GM23338 (cell line): ENCODE measurements around the gene ACTR8. TPM values are rescaled to one million over a fixed set of nuclear protein-coding genes. Genes with fewer than 3 reads are reported as not detected.

Experiments
- ATAC-seq: fragments of 200-7000 bp; cut with Tn5 transposase; 3 replicates; pipeline ENCODE4 v1.9.1; 2020
- DNase-seq: peaks from one replicate; pipeline ENCODE4 v3.0.0-alpha.2; 2015; ENCODE audit warnings: low spot score
- H2AFZ ChIP-seq: fragments of 200-600 bp; sonication (generic); 2 replicates; pipeline ENCODE4 v1.8.0; 2016; ENCODE audit warnings: antibody characterized with exemption, mild to moderate bottlenecking, moderate library complexity
- H3F3A ChIP-seq: fragments of 200-600 bp; sonication (generic); replicated peaks from 2 replicates; pipeline ENCODE4 v1.8.0; 2017; ENCODE audit warnings: antibody characterized with exemption, mixed run types, low read depth
- H3K27ac ChIP-seq: fragments of 200-600 bp; sonication (generic); 2 replicates; pipeline ENCODE4 v1.6.1; 2016; ENCODE audit warnings: low read depth
- H3K27me3 ChIP-seq: fragments of 200-600 bp; sonication (generic); 2 replicates; pipeline ENCODE4 v1.8.0; 2016; ENCODE audit warnings: mild to moderate bottlenecking, mixed run types, moderate library complexity; ENCODE audit not compliant: insufficient read depth
- H3K36me3 ChIP-seq: fragments of 200-600 bp; sonication (generic); 2 replicates; pipeline ENCODE4 v1.8.0; 2016; ENCODE audit warnings: mild to moderate bottlenecking; ENCODE audit not compliant: insufficient read depth
- H3K4me1 ChIP-seq: fragments of 200-600 bp; sonication (generic); 2 replicates; pipeline ENCODE4 v1.8.0; 2016; ENCODE audit warnings: mild to moderate bottlenecking, moderate library complexity; ENCODE audit not compliant: insufficient read depth
- H3K4me2 ChIP-seq: fragments of 200-600 bp; sonication (generic); 2 replicates; pipeline ENCODE4 v1.7.1; 2017; ENCODE audit warnings: mixed run types
- H3K4me3 ChIP-seq: fragments of 200-600 bp; sonication (generic); 2 replicates; pipeline ENCODE4 v1.6.1; 2016; ENCODE audit warnings: mixed run types
- H3K79me2 ChIP-seq: fragments of 200-600 bp; sonication (generic); replicated peaks from 2 replicates; pipeline ENCODE4 v1.8.0; 2017; ENCODE audit warnings: mild to moderate bottlenecking; ENCODE audit not compliant: insufficient read depth
- H3K9me2 ChIP-seq: fragments of 200-600 bp; sonication (generic); 2 replicates; pipeline ENCODE4 v1.8.0; 2017; ENCODE audit not compliant: insufficient read depth
- H4K20me1 ChIP-seq: fragments of 200-600 bp; sonication (generic); replicated peaks from 2 replicates; pipeline ENCODE4 v1.8.0; 2017; ENCODE audit warnings: mild to moderate bottlenecking; ENCODE audit not compliant: insufficient read depth
- H3K27ac Mint-ChIP-seq: 2 replicates; pipeline ENCODE4 v1.8.0; 2020; ENCODE audit warnings: inconsistent platforms, mild to moderate bottlenecking, moderate library complexity, mixed read lengths
- H3K27me3 Mint-ChIP-seq: 3 replicates; pipeline ENCODE4 v1.8.0; 2022; ENCODE audit warnings: low read depth, mild to moderate bottlenecking, moderate library complexity, mixed read lengths, inconsistent platforms; ENCODE audit not compliant: insufficient read depth, poor library complexity
- H3K36me3 Mint-ChIP-seq: 3 replicates; pipeline ENCODE4 v1.8.0; 2021; ENCODE audit warnings: low read depth, mild to moderate bottlenecking, inconsistent platforms, moderate library complexity, mixed read lengths
- H3K4me1 Mint-ChIP-seq: 3 replicates; pipeline ENCODE4 v1.8.0; 2020; ENCODE audit warnings: mild to moderate bottlenecking, inconsistent platforms, mixed read lengths
- H3K4me3 Mint-ChIP-seq: 3 replicates; pipeline ENCODE4 v1.8.0; 2021; ENCODE audit warnings: moderate library complexity, mild to moderate bottlenecking, inconsistent platforms, mixed read lengths
- H3K9me3 Mint-ChIP-seq: 3 replicates; pipeline ENCODE4 v1.8.0; 2020; ENCODE audit warnings: moderate library complexity, mild to moderate bottlenecking, inconsistent platforms, mixed read lengths
- CREB1 ChIP-seq: fragments of 250-450 bp; sonication (Bioruptor Pico); IDR thresholded peaks from 2 replicates; pipeline ENCODE4 v1.5.0; 2020; ENCODE audit warnings: low read depth, mild to moderate bottlenecking, moderate library complexity
- EZH2 ChIP-seq: fragments of 200-600 bp; sonication (generic); IDR thresholded peaks from one replicate; pipeline ENCODE4 v1.8.0; 2017; ENCODE audit warnings: antibody characterized with exemption, mild to moderate bottlenecking, low read depth; ENCODE audit not compliant: unreplicated experiment
- EZH2phosphoT487 ChIP-seq: fragments of 200-600 bp; sonication (generic); IDR thresholded peaks from one replicate; pipeline ENCODE4 v1.8.1; 2018; ENCODE audit warnings: antibody characterized with exemption; ENCODE audit not compliant: unreplicated experiment
- JUNB ChIP-seq: IDR thresholded peaks from one replicate; pipeline ENCODE4 v1.6.1; 2016; ENCODE audit warnings: antibody characterized with exemption; ENCODE audit not compliant: unreplicated experiment
- NANOG ChIP-seq: IDR thresholded peaks from 2 replicates; pipeline ENCODE4 v1.6.1; 2016; ENCODE audit warnings: antibody characterized with exemption, borderline replicate concordance
- POLR2AphosphoS5 ChIP-seq: IDR thresholded peaks from 2 replicates; pipeline ENCODE4 v1.6.1; 2016; ENCODE audit warnings: antibody characterized with exemption, low read depth
- STAT1 ChIP-seq: IDR thresholded peaks from one replicate; pipeline ENCODE4 v1.6.1; 2016; ENCODE audit warnings: antibody characterized with exemption; ENCODE audit not compliant: unreplicated experiment
- ZNF114 ChIP-seq: fragments of 250-450 bp; sonication (Bioruptor Pico); IDR thresholded peaks from 2 replicates; pipeline ENCODE4 v1.5.0; 2020; ENCODE audit warnings: mild to moderate bottlenecking, moderate library complexity
- ZNF331 ChIP-seq: fragments of 250-450 bp; sonication (Bioruptor Pico); IDR thresholded peaks from 2 replicates; pipeline ENCODE4 v1.5.0; 2020; ENCODE audit warnings: low read depth, mild to moderate bottlenecking, moderate library complexity
- polyA plus RNA-seq: library from polyadenylated mRNA; unstranded; fragments of >200 nt; fragmentation: Nextera tagmentation; extraction: Ambion mirVana; gene quantifications from 2 replicates; pipeline ENCODE4 v1.2.1, GENCODE V29; 2016
- total RNA-seq: library from RNA; depleted of rRNA; stranded (reverse); fragments of >200 nt; shearing (Covaris generic); gene quantifications from 2 replicates; pipeline ENCODE4 v1.2.3, GENCODE V29; 2014
- TF ChIP-seq, protein P1 (sequence below), 2 experiments: fragments of 200-600 bp in 1 of 2; sonication (generic) in 1 of 2; conservative IDR thresholded peaks; 2 replicates each; pipeline versions ENCODE4 v1.5.1 to v1.6.1; 2016 to 2017; ENCODE audit warnings: antibody characterized with exemption in 2 of 2, low read depth in 2 of 2, mild to moderate bottlenecking in 2 of 2, moderate library complexity in 1 of 2
- TF ChIP-seq, protein P2 (sequence below): IDR thresholded peaks from one replicate; pipeline ENCODE4 v1.6.1; 2018; ENCODE audit warnings: antibody characterized with exemption; ENCODE audit not compliant: unreplicated experiment
- TF ChIP-seq, protein P3 (sequence below): IDR thresholded peaks from 2 replicates; pipeline ENCODE4 v1.6.1; 2016; ENCODE audit warnings: antibody characterized with exemption
- TF ChIP-seq, protein P4 (sequence below): fragments of 250-450 bp; sonication (Bioruptor Pico); IDR thresholded peaks from 2 replicates; pipeline ENCODE4 v1.5.0; 2020; ENCODE audit warnings: mild to moderate bottlenecking, moderate library complexity

ACTR8 gene
- total and polyA plus RNA-seq, 2 experiments from 2014 or later = 19.8 to 23.0 TPM

DNA sequence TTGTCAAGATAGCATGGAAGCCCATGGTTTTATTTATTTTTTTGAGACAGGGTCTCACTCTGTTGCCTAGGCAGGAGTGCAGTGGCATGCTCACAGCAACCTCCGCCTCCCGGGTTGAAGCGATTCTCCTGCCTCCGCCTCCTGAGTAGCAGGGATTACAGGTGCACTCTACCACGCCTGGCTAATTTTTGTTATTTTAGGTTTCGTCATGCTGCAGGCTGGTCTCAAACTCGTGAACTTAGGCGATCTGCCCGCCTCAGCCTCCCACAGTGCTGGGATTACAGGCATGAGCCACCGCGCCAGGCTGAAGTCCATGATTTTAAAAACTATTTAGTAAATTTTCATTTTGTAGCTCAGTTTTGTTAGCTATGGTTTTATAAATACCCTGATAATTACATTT lies 2.7 kb upstream of the ACTR8 start (continued):
- TF ChIP-seq, protein P1, sequence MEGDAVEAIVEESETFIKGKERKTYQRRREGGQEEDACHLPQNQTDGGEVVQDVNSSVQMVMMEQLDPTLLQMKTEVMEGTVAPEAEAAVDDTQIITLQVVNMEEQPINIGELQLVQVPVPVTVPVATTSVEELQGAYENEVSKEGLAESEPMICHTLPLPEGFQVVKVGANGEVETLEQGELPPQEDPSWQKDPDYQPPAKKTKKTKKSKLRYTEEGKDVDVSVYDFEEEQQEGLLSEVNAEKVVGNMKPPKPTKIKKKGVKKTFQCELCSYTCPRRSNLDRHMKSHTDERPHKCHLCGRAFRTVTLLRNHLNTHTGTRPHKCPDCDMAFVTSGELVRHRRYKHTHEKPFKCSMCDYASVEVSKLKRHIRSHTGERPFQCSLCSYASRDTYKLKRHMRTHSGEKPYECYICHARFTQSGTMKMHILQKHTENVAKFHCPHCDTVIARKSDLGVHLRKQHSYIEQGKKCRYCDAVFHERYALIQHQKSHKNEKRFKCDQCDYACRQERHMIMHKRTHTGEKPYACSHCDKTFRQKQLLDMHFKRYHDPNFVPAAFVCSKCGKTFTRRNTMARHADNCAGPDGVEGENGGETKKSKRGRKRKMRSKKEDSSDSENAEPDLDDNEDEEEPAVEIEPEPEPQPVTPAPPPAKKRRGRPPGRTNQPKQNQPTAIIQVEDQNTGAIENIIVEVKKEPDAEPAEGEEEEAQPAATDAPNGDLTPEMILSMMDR (conservative IDR thresholded peaks at IDR 0.05; ENCODE audit: low read depth in 2 of 2) = no peak
- TF ChIP-seq POLR2AphosphoS5 = no peak

DNA sequence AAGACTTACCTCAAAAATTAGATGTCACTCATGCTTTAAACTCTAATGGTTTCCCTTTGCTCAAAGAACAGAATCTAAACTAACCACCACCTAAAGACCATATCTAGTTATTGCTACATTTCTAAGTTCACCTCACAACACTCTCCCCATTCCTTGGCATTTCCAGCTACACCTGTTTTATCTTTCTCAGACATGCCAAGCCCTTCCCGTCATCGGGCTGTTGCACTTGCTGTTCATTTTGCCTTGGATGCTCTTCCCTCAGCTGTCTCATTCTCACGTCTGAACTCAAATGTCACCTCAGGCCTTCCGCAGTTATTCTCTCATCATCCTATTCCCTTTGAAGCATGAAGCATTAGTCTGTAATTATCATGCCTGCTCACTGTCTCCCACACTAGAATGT lies 1.1 kb upstream of the ACTR8 start:
- H3K27ac Mint-ChIP-seq = no peak overlapping the region
- peak overlapping the region; percentile 97 for H3K4me3 Mint-ChIP-seq
- TF ChIP-seq, protein P2, sequence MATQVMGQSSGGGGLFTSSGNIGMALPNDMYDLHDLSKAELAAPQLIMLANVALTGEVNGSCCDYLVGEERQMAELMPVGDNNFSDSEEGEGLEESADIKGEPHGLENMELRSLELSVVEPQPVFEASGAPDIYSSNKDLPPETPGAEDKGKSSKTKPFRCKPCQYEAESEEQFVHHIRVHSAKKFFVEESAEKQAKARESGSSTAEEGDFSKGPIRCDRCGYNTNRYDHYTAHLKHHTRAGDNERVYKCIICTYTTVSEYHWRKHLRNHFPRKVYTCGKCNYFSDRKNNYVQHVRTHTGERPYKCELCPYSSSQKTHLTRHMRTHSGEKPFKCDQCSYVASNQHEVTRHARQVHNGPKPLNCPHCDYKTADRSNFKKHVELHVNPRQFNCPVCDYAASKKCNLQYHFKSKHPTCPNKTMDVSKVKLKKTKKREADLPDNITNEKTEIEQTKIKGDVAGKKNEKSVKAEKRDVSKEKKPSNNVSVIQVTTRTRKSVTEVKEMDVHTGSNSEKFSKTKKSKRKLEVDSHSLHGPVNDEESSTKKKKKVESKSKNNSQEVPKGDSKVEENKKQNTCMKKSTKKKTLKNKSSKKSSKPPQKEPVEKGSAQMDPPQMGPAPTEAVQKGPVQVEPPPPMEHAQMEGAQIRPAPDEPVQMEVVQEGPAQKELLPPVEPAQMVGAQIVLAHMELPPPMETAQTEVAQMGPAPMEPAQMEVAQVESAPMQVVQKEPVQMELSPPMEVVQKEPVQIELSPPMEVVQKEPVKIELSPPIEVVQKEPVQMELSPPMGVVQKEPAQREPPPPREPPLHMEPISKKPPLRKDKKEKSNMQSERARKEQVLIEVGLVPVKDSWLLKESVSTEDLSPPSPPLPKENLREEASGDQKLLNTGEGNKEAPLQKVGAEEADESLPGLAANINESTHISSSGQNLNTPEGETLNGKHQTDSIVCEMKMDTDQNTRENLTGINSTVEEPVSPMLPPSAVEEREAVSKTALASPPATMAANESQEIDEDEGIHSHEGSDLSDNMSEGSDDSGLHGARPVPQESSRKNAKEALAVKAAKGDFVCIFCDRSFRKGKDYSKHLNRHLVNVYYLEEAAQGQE = no peak
- TF ChIP-seq, protein P3, sequence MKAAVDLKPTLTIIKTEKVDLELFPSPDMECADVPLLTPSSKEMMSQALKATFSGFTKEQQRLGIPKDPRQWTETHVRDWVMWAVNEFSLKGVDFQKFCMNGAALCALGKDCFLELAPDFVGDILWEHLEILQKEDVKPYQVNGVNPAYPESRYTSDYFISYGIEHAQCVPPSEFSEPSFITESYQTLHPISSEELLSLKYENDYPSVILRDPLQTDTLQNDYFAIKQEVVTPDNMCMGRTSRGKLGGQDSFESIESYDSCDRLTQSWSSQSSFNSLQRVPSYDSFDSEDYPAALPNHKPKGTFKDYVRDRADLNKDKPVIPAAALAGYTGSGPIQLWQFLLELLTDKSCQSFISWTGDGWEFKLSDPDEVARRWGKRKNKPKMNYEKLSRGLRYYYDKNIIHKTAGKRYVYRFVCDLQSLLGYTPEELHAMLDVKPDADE = no peak
- TF ChIP-seq EZH2phosphoT487 (no peak), ZNF331 (no peak), NANOG (no peak), EZH2 (no peak), ZNF114 (CRISPR knock-in tag) (no peak), POLR2AphosphoS5 (no peak), CREB1 (CRISPR knock-in tag) (no peak), STAT1 (no peak), JUNB (no peak)
- TF ChIP-seq, protein P4, sequence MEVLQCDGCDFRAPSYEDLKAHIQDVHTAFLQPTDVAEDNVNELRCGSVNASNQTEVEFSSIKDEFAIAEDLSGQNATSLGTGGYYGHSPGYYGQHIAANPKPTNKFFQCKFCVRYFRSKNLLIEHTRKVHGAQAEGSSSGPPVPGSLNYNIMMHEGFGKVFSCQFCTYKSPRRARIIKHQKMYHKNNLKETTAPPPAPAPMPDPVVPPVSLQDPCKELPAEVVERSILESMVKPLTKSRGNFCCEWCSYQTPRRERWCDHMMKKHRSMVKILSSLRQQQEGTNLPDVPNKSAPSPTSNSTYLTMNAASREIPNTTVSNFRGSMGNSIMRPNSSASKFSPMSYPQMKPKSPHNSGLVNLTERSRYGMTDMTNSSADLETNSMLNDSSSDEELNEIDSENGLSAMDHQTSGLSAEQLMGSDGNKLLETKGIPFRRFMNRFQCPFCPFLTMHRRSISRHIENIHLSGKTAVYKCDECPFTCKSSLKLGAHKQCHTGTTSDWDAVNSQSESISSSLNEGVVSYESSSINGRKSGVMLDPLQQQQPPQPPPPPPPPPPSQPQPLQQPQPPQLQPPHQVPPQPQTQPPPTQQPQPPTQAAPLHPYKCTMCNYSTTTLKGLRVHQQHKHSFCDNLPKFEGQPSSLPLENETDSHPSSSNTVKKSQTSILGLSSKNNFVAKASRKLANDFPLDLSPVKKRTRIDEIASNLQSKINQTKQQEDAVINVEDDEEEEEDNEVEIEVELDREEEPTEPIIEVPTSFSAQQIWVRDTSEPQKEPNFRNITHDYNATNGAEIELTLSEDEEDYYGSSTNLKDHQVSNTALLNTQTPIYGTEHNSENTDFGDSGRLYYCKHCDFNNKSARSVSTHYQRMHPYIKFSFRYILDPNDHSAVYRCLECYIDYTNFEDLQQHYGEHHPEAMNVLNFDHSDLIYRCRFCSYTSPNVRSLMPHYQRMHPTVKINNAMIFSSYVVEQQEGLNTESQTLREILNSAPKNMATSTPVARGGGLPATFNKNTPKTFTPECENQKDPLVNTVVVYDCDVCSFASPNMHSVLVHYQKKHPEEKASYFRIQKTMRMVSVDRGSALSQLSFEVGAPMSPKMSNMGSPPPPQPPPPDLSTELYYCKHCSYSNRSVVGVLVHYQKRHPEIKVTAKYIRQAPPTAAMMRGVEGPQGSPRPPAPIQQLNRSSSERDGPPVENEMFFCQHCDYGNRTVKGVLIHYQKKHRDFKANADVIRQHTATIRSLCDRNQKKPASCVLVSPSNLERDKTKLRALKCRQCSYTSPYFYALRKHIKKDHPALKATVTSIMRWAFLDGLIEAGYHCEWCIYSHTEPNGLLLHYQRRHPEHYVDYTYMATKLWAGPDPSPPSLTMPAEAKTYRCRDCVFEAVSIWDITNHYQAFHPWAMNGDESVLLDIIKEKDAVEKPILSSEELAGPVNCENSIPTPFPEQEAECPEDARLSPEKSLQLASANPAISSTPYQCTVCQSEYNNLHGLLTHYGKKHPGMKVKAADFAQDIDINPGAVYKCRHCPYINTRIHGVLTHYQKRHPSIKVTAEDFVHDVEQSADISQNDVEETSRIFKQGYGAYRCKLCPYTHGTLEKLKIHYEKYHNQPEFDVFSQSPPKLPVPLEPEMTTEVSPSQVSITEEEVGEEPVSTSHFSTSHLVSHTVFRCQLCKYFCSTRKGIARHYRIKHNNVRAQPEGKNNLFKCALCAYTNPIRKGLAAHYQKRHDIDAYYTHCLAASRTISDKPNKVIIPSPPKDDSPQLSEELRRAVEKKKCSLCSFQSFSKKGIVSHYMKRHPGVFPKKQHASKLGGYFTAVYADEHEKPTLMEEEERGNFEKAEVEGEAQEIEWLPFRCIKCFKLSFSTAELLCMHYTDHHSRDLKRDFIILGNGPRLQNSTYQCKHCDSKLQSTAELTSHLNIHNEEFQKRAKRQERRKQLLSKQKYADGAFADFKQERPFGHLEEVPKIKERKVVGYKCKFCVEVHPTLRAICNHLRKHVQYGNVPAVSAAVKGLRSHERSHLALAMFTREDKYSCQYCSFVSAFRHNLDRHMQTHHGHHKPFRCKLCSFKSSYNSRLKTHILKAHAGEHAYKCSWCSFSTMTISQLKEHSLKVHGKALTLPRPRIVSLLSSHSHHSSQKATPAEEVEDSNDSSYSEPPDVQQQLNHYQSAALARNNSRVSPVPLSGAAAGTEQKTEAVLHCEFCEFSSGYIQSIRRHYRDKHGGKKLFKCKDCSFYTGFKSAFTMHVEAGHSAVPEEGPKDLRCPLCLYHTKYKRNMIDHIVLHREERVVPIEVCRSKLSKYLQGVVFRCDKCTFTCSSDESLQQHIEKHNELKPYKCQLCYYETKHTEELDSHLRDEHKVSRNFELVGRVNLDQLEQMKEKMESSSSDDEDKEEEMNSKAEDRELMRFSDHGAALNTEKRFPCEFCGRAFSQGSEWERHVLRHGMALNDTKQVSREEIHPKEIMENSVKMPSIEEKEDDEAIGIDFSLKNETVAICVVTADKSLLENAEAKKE = no peak

More for the DNA sequence above, 1.1 kb upstream of the ACTR8 start:
- H3K9me2 ChIP-seq = no peaks in the 10 kb centered on the region
- peaks cover 7% of the 10 kb centered on the region for H3K27me3 Mint-ChIP-seq
- H3K79me2 ChIP-seq = peaks cover 20% of the 10 kb centered on the region
- no peak overlapping the region for H3K4me2 ChIP-seq
- no peaks in the 10 kb centered on the region for H3K27me3 ChIP-seq
- no peak overlapping the region for H3K4me3 ChIP-seq
- H3K27ac ChIP-seq = no peak overlapping the region
- ATAC-seq (no peak), DNase-seq (no peak)
- H4K20me1 ChIP-seq = peaks cover 11% of the 10 kb centered on the region
- peaks cover 42% of the 10 kb centered on the region for H3K36me3 Mint-ChIP-seq
- H3K36me3 ChIP-seq = peaks cover 41% of the 10 kb centered on the region
- H3K9me3 Mint-ChIP-seq = no peaks in the 10 kb centered on the region
- H3K4me1 ChIP-seq = peaks cover 7% of the 10 kb centered on the region; the same call in 1 of the 2 replicates
- H2AFZ ChIP-seq = no peak overlapping the region
- peaks cover 12% of the 10 kb centered on the region for H3K4me1 Mint-ChIP-seq
- no peaks in the 10 kb centered on the region for H3F3A ChIP-seq
